GM11168 (cell line): ENCODE measurements around the gene CNGA3.

Experiments used
- in situ Hi-C: fragments of 300-500 bp; cut with MboI; formaldehyde crosslinking; loops from one replicate; pipeline ENCODE4 v1.12.0; 2022; ENCODE audit warnings: low sequenced_read_pairs; ENCODE audit not compliant: unreplicated experiment

The CNGA3 gene

GRCh38 chr2:98374958-98375570 is 28.8 kb downstream of the CNGA3 start:
- in situ Hi-C loops, result loop anchor here (10.0 kb wide), 1 partner anchor 570 kb away; no protein-coding TSS in a partner anchor

GRCh38 chr2:98376301-98376910 is 30.1 kb downstream of the CNGA3 start:
- in situ Hi-C loops, result loop anchor here (10.0 kb wide), 1 partner anchor 572 kb away; no protein-coding TSS in a partner anchor

GRCh38 chr2:98376996-98377395 is 30.7 kb downstream of the CNGA3 start:
- in situ Hi-C loops, result loop anchor here (10.0 kb wide), 1 partner anchor 572 kb away; no protein-coding TSS in a partner anchor

GRCh38 chr2:98377544-98377943 is 31.3 kb downstream of the CNGA3 start:
- in situ Hi-C loops, result loop anchor here (10.0 kb wide), 1 partner anchor 573 kb away; no protein-coding TSS in a partner anchor

- in situ Hi-C loops, result loop anchor here (10.0 kb wide), 1 partner anchor 573 kb away; no protein-coding TSS in a partner anchor
These were observed 31.9 kb downstream of the CNGA3 start for GRCh38 chr2:98378196-98378595.

GRCh38 chr2:98378901-98379300 is 32.6 kb downstream of the CNGA3 start:
- in situ Hi-C loops, result loop anchor here (10.0 kb wide), 1 partner anchor 574 kb away; no protein-coding TSS in a partner anchor

GRCh38 chr2:98379311-98380202 is 33.3 kb downstream of the CNGA3 start:
- in situ Hi-C loops, result loop anchor here (10.0 kb wide), 1 partner anchor 575 kb away; no protein-coding TSS in a partner anchor

GRCh38 chr2:98380203-98380535 is 33.9 kb downstream of the CNGA3 start:
- in situ Hi-C loops, result no loop called here

GRCh38 chr2:98381494-98381893 is 35.2 kb downstream of the CNGA3 start:
- in situ Hi-C loops, result no loop called here

GRCh38 chr2:98382086-98382485 is 35.8 kb downstream of the CNGA3 start:
- in situ Hi-C loops, result no loop called here

GRCh38 chr2:98382739-98383138 is 36.5 kb downstream of the CNGA3 start:
- in situ Hi-C loops, result no loop called here

- in situ Hi-C loops, result no loop called here
These were observed 36.9 kb downstream of the CNGA3 start for GRCh38 chr2:98383166-98383565.

- in situ Hi-C loops, result no loop called here
These were observed 38.9 kb downstream of the CNGA3 start for GRCh38 chr2:98385050-98385699.

GRCh38 chr2:98387478-98387877 is 41.2 kb downstream of the CNGA3 start:
- in situ Hi-C loops, result no loop called here

GRCh38 chr2:98388081-98388480 is 41.8 kb downstream of the CNGA3 start:
- in situ Hi-C loops, result no loop called here

GRCh38 chr2:98388601-98389250 is 42.5 kb downstream of the CNGA3 start:
- in situ Hi-C loops, result no loop called here

GRCh38 chr2:98389251-98389605 is 43.0 kb downstream of the CNGA3 start:
- in situ Hi-C loops, result no loop called here

GRCh38 chr2:98390571-98391476 is 44.6 kb downstream of the CNGA3 start:
- in situ Hi-C loops, result no loop called here
